Suppressor macrophage treated with lipopolysaccharide for 4 hours (primary cell): ENCODE results near the gene COQ2.
"Not testable (repeated sequence)": the region's sequence is repeated elsewhere in the genome, so short reads cannot be mapped to it uniquely, and the experiment has no call there.

Source experiments
- DNase-seq: peaks from one replicate; pipeline ENCODE4 v3.0.0-alpha.2; 2020

The COQ2 gene

GRCh38 chr4:83241132-83241531 lies 43.5 kb downstream of the COQ2 start:
- DNase-seq: no peak

- peak; percentile 93 for DNase-seq
Measured at GRCh38 chr4:83240379-83240875, 44.2 kb downstream of the COQ2 start.

- no peak for DNase-seq
Measured at GRCh38 chr4:83238393-83239248, 46.0 kb downstream of the COQ2 start.

GRCh38 chr4:83237591-83237990 lies 47.0 kb downstream of the COQ2 start:
- no peak for DNase-seq

GRCh38 chr4:83235645-83236133 lies 48.9 kb downstream of the COQ2 start:
- not testable (repeated sequence) for DNase-seq

- DNase-seq: no peak
Measured at GRCh38 chr4:83234902-83235644, 49.5 kb downstream of the COQ2 start.

- not testable (repeated sequence) for DNase-seq
Measured at GRCh38 chr4:83234387-83234786, 50.2 kb downstream of the COQ2 start.

- DNase-seq: peak; percentile 43
Measured at GRCh38 chr4:83232082-83232481, 52.5 kb downstream of the COQ2 start.

- peak; percentile 75 for DNase-seq
Measured at GRCh38 chr4:83231620-83232076, 53.0 kb downstream of the COQ2 start.

GRCh38 chr4:83230928-83231327 lies 53.7 kb downstream of the COQ2 start:
- no peak for DNase-seq

GRCh38 chr4:83229791-83230190 lies 54.8 kb downstream of the COQ2 start:
- peak; percentile 32 for DNase-seq

GRCh38 chr4:83228231-83228630 lies 56.4 kb downstream of the COQ2 start:
- peak; percentile 42 for DNase-seq

- no peak for DNase-seq
Measured at GRCh38 chr4:83224502-83225197, 59.9 kb downstream of the COQ2 start.

- no peak for DNase-seq
Measured at GRCh38 chr4:83223781-83224180, 60.8 kb downstream of the COQ2 start.

GRCh38 chr4:83221897-83222441 lies 62.6 kb downstream of the COQ2 start:
- DNase-seq: no peak

- DNase-seq: peak; percentile 78
Measured at GRCh38 chr4:83219344-83220331, 65.0 kb downstream of the COQ2 start.

- peak; percentile 87 for DNase-seq
Measured at GRCh38 chr4:83217721-83218522, 66.7 kb downstream of the COQ2 start.

- no peak for DNase-seq
Measured at GRCh38 chr4:83216959-83217683, 67.5 kb downstream of the COQ2 start.

- DNase-seq: no peak
Measured at GRCh38 chr4:83214079-83214478, 70.5 kb downstream of the COQ2 start.
